Activated naive CD4-positive, alpha-beta T cell treated with anti-CD3 and anti-CD28 coated beads, Interleukin-2, amount 50 U/mL, for 72 hours (primary cell): ENCODE results near the gene MALL. TPM values are rescaled to one million over a fixed set of nuclear protein-coding genes. Genes with fewer than 3 reads are reported as not detected.
"Not testable (repeated sequence)": the region's sequence is repeated elsewhere in the genome, so short reads cannot be mapped to it uniquely, and the experiment has no call there.

Experiments
- ATAC-seq, 2 donors: fragments of 150-1000 bp; cut with Tn5 transposase; 2 replicates each; pipeline ENCODE4 v1.10.0; 2021; ENCODE audit warnings: mild to moderate bottlenecking in 2 of 2, moderate library complexity in 2 of 2
- DNase-seq, 2 donors: peaks; one replicate each; pipeline ENCODE4 v3.0.0; 2021 to 2022; ENCODE audit warnings: low spot score in 2 of 2
- H3K27ac Mint-ChIP-seq, 2 donors: one replicate each; pipeline ENCODE4 v1.8.0; 2022; ENCODE audit warnings: mild to moderate bottlenecking in 2 of 2, mixed read lengths in 2 of 2
- H3K36me3 Mint-ChIP-seq, 2 donors: one replicate each; pipeline ENCODE4 v1.8.0; 2022; ENCODE audit warnings: mixed read lengths in 2 of 2
- H3K9me3 Mint-ChIP-seq, 2 donors: one replicate each; pipeline ENCODE4 v1.8.0; 2022; ENCODE audit warnings: mixed read lengths in 2 of 2
- total RNA-seq, 2 donors: library from RNA; stranded (reverse); gene quantifications; one replicate each; pipeline ENCODE4 v1.2.3, GENCODE V29; 2022

MALL gene
- total RNA-seq, 2 donors from 2014 or later = not detected

DNA sequence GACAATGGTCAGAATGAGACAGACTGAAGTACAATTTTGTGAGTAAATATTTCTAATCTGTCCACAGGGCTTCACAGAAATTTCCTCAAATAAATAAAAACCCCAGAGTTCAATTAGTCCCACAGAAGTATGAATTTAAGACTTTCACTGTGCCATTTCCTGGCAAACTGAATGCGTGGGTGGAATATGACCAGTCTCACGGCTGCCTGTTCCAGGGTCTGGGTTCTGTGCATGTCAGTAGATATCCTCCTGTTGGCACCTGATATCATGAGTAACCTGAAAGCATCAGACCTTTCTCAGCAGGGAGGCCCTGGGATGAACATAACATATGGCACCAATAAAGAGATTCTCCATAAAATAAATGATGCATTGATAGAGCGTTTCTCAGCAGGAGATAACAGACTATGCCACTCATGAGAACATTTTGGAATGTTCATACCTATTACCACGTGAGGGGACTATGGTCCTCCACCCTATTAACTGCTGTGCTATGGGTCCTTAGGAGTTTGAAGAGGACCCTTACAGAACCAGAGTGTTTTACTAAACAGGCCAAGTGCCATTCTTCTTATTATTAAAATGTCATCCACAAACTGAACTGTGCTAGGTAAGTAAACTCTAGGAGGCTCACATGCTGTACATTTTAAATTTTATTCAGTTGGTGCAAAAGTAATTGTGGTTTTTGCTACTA lies 10.6 kb upstream of the MALL start:
- DNase-seq = no peak
- ATAC-seq = no peak
- Mint-ChIP-seq H3K27ac (no peak overlapping the region), H3K9me3 (peaks cover 0 to 6% of the 10 kb centered on the region in 2 donors), H3K36me3 (peaks cover 0 to 6% of the 10 kb centered on the region in 2 donors)

DNA sequence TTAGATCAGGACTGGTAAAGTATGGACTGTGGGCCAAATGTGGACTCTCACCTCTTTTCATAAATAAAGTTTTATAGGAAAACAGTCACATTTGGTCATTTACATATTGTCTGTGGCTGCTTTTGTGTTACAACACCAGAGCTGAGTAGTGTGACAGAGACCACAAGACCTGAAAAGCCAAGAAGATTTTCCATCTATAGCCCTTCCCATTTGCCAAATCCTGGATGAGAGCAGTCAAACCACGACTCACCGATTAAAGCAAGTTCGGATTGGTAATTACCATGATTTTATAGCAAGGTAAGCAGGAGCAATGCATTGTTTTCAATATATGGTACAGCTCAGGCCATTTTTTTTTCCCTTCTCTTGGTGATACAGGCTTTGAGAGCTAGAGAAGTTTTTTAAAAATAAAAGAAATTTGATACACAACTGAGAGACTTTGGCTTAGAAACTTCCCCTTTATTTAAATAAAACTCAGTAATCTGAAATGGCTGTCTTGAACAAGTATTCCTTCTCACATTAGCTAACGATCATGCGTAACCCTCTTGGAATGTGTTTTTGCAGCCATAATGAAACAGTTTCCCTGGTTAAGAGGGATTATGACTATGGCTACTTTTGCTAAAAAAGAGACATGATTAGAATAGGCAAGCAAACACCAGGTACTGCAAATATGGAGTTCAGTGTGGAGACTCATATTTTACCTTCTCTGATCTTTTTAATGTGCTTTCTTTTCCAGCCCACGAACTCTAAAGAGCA lies 9.5 kb upstream of the MALL start:
- ATAC-seq (no peak), DNase-seq (no peak)
- Mint-ChIP-seq H3K27ac (no peak overlapping the region), H3K9me3 (no peaks in the 10 kb centered on the region), H3K36me3 (no peaks in the 10 kb centered on the region)

DNA sequence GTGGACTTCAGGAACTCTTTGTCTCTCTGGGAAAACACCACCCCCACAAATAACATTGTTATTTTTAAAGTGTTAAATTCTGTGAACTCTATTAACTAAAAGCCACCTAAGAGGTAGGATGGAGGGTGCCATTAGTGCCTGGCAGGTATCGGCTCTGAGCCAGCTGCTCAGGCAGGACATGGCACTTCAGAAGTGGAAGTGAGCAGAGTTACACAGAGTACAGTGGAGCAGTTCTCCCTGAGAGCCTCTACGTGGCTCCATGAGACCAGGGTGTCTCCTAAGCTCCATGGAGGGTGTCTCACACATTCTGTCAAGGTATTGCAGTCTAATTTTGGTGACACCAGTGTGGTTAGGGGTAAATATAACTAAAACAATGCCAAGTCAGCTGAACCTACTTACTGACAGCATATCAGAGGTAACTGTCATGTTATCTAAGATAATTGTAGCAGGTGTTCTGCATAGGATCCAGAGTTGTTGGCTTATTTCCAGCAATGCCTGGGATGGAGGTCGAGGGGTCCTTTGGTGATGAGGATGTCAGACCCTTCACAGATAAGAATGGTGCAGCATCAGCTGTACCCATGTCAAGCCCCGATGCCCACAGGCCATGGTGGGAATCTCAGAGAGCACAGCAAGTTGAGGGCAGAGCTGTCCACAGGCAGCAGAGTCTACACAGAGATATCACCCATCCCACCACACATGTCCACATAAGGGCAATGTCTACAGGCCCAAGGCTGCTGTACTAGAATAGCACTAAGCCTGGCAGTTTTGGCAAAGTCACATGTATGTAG lies 8.6 kb upstream of the MALL start:
- ATAC-seq (no peak), DNase-seq (no peak)
- no peaks in the 10 kb centered on the region for H3K36me3 Mint-ChIP-seq
- H3K9me3 Mint-ChIP-seq = no peaks in the 10 kb centered on the region
- H3K27ac Mint-ChIP-seq = no peak overlapping the region

DNA sequence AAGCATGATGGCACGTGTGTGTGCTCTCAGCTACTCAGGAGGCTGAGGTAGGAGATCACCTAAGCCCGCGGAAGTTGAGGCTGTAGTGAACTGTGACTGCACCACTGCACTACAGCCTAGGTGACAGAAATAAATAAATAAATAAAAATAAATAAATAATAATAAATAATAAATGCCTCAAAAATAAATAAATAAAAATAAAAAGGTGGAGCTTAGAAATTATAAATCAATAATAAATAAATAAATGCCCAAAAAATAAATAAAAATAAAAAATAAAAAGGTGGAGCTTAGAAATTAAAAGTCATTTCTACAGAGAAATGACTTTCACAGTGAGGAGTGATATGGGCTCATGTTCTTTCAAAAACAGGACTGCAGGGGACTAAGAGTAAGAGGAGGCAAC lies 6.0 kb upstream of the MALL start:
- DNase-seq (no peak), ATAC-seq (no peak)
- Mint-ChIP-seq H3K9me3 (no peaks in the 10 kb centered on the region), H3K36me3 (no peaks in the 10 kb centered on the region), H3K27ac (no peak overlapping the region)

DNA sequence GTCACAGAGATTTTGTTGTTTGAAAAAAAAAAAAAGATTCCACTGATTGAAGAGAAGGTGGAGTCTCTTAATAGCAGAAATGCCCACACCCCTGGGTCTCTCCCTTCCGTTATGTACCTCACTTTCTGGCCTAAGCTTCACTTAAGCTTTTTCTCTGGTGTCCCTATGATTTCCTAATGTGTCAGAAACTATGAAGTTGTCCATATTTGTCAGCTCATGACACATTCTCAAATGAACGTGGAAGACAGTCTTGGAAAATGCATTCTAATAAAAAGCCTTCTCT lies 5.4 kb upstream of the MALL start:
- ATAC-seq (no peak), DNase-seq (no peak)
- no peaks in the 10 kb centered on the region for H3K9me3 Mint-ChIP-seq
- H3K36me3 Mint-ChIP-seq = no peaks in the 10 kb centered on the region
- H3K27ac Mint-ChIP-seq = no peak overlapping the region

DNA sequence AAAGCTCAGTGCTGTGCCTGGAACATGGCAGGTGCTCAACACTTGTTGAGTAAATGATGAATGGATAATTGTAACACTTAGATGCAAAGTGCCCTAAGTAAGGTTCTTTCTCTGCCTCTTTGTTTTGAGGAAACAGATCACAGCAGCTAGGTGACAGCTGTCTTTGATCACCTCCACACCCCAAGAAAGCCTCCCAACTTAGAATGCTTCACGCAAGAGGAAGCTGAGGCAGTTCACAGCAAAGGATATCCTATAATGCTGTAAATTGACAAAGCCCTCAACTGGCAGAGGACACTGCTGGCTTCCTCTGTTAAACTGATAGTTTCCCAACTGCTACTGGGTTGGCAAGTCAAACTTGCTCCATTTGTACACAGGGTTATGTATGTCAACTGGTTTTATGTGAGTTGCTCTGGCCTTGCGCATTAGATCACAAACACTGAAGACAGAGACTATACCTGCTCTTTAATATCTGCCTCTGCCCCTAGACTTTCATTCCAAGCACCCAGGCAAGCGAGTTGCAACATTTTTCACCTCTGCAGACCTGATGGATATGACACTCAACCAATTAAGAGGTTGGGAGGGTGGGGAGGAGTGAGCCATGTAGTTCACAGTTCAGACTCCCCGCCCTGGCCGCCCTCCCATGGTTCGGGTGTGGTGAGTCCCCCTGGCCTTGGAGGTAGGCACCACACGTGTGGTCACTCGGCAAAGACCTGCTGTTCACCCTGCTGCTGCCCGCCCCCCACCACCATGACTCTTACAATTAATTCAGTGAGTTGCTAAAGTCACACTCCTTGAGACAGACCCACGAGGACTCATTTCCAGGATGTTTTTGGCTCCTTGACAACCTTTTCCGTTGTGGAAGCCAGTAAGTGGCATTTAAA lies 4.8 kb upstream of the MALL start:
- Mint-ChIP-seq H3K27ac (no peak overlapping the region), H3K36me3 (no peaks in the 10 kb centered on the region), H3K9me3 (no peaks in the 10 kb centered on the region)
- no peak for DNase-seq
- ATAC-seq = no peak

DNA sequence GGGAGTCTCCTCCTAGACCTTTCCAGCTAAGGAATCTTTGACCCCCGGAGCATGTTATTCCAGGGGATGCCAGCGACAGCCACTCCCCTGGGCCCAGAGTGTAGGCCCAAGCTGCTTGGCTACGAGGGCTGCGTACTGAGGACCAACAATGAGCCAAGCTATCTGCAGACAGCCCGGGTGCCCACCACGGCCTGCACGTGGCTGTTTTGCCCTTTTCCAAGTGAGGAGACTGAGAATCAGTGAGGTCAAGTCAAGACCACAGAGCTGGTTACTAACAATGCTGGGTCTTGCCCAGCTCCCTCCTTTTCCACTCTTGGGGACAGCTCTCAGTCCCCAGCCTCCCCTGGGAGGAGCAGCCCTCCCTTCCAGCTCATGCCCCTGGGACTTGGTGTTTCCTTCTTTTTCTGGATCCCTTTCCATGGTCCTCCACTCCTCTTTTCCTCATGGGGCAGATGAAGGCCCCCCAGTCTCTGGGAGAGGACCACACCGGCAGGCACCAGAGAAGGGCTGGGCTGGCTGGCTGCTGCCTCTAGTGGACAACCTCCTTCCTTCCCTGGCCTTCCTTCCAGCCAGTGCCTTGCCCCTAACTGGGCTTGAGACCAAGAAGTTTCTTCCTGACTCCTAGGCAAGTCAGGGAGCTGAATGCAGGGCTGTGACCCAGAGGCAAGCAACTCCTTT lies 550 bp upstream of the MALL start:
- H3K9me3 Mint-ChIP-seq = peaks cover 0 to 4% of the 10 kb centered on the region in 2 donors
- H3K36me3 Mint-ChIP-seq = peaks cover 0 to 4% of the 10 kb centered on the region in 2 donors
- H3K27ac Mint-ChIP-seq = no peak overlapping the region
- no peak for ATAC-seq
- DNase-seq = no peak

DNA sequence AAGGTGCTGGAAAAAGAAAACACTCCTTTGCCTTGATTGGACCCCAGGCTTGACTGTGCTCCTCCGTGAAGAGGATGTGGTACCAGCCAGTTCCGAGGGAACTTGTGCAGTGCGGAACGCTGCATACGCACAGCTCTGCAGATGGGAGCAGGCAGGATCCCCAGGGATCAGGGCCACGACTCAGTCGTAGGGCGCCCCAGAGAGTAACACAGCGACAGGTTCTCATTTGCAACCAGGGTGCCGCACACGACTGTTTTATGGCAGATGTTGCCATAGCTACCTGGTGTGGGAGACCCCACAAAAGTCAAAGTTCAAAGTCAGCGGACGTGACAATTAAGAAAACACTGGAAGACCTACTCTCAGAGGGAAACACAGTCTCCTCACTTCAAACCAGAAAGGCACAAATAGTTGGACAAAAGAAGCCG lies 779 bp downstream of the MALL start:
- DNase-seq (no peak), ATAC-seq (no peak)
- H3K27ac Mint-ChIP-seq = no peak overlapping the region
- H3K36me3 Mint-ChIP-seq = peaks cover 6 to 10% of the 10 kb centered on the region in 2 donors
- peaks cover 6 to 11% of the 10 kb centered on the region in 2 donors for H3K9me3 Mint-ChIP-seq

DNA sequence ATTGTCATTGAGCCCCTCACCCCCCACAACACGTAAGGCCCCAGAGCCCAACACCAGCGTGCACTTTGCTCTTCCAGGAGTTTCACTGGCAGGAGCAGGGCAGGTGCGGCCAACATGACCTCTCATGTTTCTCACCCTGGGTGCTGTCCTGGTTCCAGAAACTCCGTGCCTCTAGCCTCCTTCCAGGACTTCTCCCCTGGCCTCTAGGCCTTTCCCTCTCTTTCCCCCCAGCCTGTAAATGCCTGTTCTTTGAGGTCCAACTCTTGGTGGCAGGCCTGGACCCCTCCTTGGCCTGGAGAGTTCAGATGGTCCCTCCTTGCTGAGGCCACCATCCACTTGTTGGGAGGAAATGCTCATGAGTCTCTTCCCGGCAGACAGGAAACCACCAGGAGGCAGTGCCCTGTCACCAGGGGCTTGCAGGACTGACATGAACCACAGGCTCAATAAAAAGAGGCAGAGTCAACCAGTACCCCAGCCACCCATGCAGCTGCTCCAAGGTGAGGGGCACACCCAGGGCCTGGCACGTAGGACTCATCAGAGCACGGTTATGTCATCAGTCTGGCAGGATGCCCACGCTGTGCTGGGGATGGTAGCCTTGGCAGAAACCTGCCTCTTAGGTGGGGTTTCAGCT lies 1.5 kb downstream of the MALL start:
- Mint-ChIP-seq H3K36me3 (peaks cover 6 to 10% of the 10 kb centered on the region in 2 donors), H3K27ac (no peak overlapping the region), H3K9me3 (peaks cover 6 to 12% of the 10 kb centered on the region in 2 donors)
- DNase-seq (no peak), ATAC-seq (peak; percentile 32 to 39)

DNA sequence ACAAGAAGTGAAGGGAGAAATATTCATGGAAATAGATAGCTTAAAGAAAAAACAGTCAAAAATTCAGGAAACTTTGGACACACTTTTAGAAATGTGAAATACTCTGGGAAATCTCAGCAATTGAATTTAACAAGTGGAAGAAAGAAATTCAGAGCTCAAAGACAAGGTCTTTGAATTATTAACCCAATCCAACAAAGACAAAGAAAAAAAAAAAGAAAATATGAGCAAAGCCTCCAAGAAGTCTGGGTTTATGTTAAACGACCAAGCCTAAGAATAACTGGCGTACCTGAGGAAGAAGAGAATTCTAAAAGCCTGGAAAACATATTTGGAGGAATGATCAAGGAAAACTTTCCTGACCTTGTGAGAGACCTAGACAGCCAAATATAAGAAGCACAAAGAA lies 7.3 kb downstream of the MALL start:
- not testable (repeated sequence) for ATAC-seq, DNase-seq, H3K27ac Mint-ChIP-seq
- Mint-ChIP-seq H3K36me3 (peaks cover 6 to 18% of the 10 kb centered on the region in 2 donors), H3K9me3 (peaks cover 6 to 23% of the 10 kb centered on the region in 2 donors)

DNA sequence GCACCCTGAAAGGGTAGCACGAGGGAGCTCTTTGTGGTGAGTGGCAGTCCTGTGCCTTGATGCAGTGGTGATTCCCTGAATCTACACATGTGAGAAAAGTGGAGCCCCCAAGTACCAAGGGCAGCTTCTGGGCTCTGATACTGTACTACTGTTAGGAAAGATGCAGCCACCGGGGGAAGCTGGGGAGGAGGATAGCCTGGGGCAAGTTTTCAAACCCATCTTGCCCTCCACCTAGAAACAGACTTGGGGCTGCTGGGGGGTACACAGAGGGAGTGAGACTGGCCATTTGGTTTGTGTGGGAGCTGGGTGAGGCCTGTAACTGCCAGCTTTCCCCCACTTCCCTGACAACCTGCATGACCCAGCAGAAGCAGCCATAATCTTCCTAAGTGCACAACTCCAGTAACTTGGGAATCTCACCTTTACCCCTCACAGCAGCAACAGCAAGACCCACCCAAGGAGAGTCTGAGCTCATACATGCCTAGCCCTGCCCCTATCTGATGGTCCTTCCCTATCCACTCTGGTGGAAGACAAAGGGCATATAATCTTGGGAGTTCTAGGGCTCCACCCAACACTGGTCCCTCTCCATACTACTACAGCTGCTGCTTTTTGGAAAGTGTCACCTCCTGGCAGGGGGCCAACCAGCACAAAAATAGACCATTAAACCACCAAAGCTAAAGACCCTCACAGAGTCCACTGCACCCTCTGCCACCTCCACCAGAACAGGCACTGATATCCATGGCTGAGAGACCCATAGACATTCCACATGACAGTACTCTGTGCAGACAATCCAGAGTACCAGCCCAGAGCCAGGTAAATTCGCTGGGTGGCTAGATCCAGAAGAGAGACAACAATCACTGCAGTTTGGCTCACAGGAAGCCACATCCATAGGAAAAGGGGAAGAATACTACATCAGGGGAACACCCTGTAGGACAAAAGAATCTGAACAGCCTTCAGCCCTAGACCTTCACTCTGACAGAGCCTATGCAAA lies 8.2 kb downstream of the MALL start:
- Mint-ChIP-seq H3K36me3 (peaks cover 6 to 18% of the 10 kb centered on the region in 2 donors), H3K9me3 (peaks cover 6 to 19% of the 10 kb centered on the region in 2 donors), H3K27ac (no peak overlapping the region)
- DNase-seq (no peak), ATAC-seq (no peak)

DNA sequence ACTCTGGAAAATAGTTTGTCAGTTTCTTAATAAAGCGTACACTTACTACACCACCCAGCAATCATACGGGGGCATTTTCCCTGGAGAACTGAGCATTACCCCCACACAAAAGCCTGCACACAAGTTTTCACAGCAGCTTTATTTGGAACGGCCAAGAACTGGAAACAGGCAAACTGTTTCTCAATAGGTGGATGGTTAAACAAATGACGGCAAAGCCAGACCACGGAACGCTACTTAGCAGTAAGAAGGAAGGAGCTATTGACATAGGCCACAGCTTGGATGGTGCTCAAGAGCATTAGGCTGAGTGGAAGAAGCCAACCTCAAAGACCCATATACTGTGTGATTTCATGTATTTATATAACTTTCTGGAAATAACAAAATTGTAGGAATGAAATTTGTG lies 9.0 kb downstream of the MALL start:
- H3K36me3 Mint-ChIP-seq = peaks cover 6 to 18% of the 10 kb centered on the region in 2 donors
- DNase-seq (no peak), ATAC-seq (no peak)
- peaks cover 6 to 19% of the 10 kb centered on the region in 2 donors for H3K9me3 Mint-ChIP-seq
- H3K27ac Mint-ChIP-seq = no peak overlapping the region

DNA sequence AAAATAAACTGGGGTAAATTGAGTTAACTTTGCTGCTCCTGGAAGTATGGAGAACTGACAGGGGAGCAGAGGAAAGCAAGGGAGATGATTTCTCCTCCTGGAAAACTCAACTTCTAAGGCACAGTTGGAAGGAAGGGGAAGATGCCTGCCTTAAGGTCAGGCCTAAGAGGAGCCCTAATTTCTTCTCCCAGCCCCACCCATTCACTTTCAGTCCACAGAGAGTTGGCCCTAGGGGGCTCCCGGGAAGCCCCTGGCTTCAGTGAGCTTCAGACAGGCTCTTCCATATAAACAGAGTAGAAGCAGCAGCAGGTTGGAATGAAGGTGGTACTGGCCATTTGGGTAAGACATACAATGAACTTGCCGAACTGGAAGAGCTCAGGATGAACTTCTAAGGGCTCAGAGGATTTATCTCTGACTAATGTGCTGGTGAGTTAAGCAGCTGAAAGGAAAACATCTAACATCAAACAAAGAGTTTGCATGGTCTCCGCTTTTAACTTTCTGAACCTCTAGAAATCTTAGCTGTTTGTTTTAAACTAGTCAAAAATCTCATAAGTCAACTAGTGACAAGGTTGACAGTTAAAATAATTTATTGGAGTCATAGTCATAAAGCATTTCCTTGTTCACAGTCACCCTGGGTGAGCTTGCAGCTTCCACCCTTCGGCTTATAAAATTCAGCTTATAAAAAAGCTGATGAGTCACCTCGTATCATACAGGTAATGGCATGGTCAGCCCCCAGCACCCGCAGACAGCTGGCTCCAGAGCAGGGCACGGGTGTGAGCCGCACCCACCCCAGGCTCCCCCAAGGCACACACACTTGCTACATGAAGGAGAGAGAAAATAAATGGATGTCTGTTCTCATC lies 9.8 kb downstream of the MALL start:
- Mint-ChIP-seq H3K36me3 (peaks cover 6 to 18% of the 10 kb centered on the region in 2 donors), H3K27ac (no peak overlapping the region), H3K9me3 (peaks cover 6 to 19% of the 10 kb centered on the region in 2 donors)
- DNase-seq (no peak), ATAC-seq (peak in 1 of 2 donors; percentile 85)

DNA sequence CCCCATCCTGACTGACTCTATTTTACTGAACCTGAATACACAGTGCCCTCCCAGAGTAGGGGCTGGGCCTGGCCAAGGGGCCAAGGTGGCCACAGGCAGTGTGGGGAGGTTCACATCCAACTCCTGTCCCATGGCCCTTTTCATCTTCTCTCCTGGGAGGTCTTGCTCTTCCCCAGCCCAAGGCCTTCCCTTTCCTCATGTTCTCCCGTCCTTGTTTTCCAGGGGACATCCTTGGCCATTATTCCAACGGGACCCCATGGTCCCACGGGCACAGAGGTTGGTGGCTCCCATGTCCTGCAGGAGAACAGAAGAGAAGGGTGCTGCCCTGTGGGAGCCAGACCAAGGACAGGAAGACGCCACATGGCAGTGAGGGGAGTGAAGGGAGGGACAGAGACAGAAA lies 10.4 kb downstream of the MALL start:
- DNase-seq (no peak), ATAC-seq (no peak)
- Mint-ChIP-seq H3K36me3 (peaks cover under 1 to 16% of the 10 kb centered on the region in 2 donors), H3K9me3 (peaks cover 4 to 16% of the 10 kb centered on the region in 2 donors), H3K27ac (no peak overlapping the region)
